Stimulated activated naive CD8-positive, alpha-beta T cell treated with anti-CD3 and anti-CD28 coated beads, Interleukin-15, Interleukin-2, amounts not matched to agents 100 U/mL and 50 U/mL, for 24 hours (primary cell): ENCODE results near the gene SLC19A1.

Experiments used
- ATAC-seq: fragments of 150-1000 bp; cut with Tn5 transposase; one replicate; pipeline ENCODE4 v1.10.0; 2021
- DNase-seq: peaks from one replicate; pipeline ENCODE4 v3.0.0; 2021

SLC19A1 gene

DNA sequence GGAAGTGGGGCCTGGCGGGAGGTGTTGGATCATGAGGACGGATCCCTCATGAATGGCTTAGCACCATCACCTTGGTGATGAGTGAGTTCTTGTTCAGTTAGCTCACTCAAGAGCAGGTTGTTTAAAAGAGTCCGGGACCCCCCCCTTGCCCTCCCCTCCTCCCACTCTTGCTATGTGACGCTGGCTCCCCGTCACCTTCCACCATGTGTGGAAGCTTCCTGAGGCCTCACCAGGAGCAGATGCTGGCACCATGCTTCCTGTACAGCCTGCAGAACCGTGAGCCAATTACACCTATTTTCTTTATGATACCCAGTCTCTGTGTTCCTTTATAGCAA, 3.0 kb upstream of the SLC19A1 start:
- DNase-seq (peak; percentile 2), ATAC-seq (no peak)

DNA sequence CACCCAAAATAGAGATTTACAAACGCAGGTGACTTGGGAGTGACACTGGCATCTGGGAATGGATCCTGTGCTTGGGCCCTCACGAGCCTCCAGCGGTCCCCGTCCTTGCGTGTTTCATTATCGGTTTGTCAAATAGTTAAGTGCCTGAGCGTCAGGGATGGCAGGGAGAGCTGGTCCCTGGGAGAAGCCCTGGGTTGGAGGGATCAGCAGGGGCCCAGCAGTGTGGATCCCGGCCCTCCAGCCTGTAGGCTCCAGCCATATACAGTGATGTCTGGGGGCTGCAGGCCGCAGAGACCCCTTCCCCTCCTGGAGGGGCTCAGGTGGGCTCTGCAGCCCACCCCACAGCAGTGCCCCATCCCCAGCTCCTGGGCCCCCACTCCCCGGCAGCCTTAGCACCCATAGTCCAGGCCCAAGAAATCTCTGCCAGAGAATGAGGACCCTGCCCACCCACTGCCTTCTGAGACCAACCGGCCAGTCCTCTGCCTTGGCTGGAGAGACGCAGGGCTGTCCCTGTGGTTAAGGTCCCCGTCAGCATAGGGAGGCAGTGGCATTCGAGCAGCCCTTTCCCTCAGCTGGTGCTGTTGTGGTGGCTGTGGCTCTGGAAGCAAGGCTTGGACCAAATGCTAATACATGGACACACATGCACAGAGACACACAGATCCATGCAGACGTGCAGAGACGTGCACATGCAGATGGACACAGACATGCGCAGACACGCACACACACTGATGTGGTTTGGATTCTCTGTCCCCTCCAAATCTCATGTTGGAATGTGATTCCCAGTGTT, 2.4 kb upstream of the SLC19A1 start:
- DNase-seq, result peak; percentile 2
- no peak for ATAC-seq

DNA sequence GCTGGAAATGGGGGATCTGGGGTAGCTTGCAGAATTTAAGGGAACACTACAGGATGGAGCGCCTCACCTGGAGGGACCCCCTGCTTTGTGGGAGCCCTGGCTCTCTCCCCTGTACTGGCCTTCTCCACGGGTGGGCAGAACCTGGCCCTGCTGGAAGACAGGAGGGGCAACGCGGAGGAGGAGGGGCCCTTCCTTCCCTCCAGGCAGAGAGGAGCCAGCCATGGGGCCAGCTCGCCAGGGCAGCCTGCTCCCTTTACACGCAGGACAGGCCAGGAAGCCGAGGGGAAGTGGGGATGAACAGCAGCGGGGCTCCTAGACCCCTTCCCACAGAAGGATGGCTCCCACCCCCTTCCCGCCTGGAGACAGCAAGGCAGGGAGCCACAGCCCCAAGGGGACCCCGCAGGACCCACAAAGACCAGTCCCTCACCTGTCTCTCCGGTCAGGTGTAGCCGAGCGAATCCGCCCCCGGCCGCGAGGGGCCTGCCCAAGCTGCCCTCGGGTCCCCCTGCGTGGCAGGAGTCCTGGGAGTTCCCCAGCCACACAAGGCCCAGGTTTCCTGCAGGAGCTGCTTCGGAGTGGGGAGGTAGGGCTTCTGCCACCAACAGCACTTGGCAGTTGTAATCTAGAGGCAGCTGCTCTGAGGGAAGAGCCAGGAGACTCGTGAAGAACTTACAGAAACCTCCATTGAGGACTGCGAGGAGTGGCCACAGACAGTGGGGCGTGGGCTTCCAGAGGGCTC, 1.6 kb upstream of the SLC19A1 start:
- DNase-seq (peak; percentile 4), ATAC-seq (no peak)

DNA sequence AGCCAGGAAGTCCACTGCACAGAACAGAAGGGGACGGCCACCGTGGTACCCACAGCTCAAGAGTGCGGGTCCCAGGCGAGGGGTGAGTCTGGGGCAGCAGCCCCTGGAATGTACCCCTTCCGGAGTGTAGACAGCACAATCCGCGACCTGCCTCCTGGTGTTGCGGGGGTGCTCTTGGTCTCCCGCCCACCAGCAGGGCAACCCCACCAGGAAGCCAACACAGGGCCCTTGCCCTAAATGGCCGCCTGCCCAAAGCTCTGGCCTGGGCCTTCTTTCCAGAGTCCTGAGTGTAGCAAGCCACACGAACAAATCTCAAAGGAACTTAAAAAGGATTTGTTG, 1.1 kb upstream of the SLC19A1 start:
- ATAC-seq (no peak), DNase-seq (peak; percentile 9)

DNA sequence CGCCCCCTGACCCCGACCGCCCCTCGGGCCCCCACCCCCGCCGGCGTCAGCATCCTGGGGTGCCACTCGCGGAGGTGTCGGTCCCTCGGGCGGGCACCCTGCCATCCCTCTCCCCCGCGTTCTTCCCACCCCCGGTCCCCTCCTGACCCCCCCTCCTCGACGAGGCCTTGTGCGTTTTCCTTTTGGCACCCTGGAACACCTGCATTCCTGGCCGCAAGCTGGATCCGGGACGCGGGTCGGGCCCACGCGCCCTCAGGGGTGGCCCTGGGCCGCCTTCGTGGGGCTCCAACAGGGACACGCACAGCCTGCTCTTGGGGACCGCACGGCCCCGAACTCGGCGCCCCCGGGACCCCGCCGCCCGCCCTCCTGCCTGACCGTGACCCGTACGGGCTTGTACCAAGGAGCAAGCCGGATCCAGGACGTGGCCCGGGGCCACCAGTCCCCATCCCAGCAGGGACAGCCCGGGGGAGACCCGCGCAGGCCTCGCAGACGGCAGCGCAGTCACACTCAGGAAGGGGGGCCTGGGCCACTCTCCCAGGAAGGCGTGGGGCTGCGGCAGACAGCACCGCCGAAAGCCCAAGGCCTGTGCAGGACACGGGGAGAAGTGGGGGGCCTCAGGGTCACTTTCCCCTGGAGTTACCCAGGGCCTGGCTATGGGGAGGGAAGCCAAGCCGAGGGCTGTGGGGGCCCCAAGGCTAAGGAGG, 579 bp upstream of the SLC19A1 start:
- ATAC-seq, result no peak
- peak; percentile 27 for DNase-seq

DNA sequence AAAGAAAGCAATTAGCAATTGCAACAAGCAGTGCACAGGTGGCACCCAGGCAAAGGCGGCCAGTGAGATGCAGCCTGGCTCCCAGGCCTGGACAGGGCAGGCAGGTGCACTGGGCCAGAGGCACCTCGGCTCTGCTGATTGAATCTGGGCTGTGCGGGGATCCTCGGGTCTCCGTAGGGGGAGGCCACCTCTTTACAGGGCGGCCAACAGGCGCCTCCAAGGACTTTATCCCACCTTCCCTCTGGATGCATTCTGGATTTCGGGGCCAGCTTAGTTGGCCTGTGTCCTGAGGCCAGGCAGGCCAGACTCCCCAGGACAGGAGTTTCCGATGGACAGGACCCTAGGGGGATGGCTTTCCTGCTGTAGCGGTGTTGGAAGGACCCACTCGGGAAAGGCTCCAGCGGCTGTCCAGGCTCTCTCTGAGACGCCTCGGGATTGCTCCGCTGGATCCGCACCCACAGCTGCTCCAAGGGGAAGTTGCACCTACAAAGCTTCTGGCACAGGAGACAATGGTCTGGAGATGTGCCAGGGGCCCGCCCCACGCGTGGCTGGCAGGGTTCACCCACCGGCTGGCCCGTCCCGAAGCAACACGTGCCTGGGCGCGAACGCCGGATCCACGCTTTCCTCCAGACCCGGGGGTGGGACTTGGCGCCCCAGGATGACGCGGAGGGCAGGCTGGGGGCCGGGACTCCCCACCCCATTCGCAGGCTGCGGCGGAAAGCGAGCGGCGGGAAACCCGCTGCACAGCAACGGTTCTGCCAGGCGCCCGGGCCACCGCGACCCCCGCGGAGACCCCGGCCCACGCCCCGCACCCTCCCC, 810 bp downstream of the SLC19A1 start:
- ATAC-seq (peak; percentile 79), DNase-seq (peak; percentile 88)

DNA sequence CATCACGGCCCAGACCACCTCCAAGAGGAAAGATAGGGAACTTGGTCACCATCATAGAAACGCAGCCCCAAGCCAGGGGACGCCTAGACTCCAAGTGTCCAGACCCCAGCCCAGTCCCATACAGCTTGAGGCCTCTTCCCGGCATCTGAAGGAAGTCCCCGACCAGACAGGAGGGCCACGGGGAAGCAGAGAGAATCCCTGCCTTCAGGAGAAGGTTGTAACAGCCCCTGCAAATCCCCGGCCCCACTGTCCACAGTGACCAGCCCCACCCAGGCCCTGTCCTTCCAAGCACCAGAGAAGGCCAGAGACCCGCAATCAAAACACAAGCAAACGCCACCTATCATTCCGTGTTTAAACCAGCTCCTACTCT, 1.7 kb downstream of the SLC19A1 start:
- DNase-seq (peak; percentile 5), ATAC-seq (no peak)

DNA sequence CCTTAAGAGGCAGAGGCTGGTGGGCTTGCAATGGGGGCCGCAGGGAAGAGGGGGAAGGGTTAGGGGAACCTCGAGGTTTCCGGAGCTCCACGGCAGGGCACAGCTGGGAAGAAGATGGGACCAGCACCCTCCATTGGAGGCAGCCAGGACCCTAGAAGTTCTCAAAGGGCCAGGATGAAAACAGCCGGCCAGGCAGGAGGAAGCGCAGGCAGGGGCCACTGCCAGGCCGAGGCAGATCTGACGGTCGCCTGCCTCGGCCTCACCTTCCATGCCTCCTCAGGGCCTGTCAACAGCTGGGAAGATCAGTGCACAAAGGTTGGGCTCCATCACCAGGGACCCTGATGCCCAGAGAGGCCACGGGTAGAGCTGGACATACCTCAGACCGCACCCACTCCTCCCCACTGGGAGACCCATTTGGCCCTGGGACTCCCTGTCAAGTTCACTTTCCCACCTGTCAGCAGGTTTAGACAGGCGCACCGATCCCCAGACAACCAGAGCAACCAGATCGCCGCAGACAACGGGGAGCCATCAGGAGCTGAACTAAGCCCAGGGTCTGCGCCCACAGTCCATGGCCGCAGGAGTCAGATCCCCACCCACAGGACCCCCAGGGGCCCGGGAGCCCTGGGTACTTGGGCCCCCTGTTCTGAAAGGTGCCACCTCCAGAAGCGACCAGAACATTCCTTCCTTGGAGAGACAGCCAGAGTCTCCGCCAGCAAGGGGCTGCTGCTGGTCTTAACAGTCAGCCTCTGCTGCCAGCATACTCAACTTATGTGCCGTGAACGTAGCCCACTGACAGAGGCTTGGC, 2.2 kb downstream of the SLC19A1 start:
- DNase-seq (peak; percentile 3), ATAC-seq (no peak)

DNA sequence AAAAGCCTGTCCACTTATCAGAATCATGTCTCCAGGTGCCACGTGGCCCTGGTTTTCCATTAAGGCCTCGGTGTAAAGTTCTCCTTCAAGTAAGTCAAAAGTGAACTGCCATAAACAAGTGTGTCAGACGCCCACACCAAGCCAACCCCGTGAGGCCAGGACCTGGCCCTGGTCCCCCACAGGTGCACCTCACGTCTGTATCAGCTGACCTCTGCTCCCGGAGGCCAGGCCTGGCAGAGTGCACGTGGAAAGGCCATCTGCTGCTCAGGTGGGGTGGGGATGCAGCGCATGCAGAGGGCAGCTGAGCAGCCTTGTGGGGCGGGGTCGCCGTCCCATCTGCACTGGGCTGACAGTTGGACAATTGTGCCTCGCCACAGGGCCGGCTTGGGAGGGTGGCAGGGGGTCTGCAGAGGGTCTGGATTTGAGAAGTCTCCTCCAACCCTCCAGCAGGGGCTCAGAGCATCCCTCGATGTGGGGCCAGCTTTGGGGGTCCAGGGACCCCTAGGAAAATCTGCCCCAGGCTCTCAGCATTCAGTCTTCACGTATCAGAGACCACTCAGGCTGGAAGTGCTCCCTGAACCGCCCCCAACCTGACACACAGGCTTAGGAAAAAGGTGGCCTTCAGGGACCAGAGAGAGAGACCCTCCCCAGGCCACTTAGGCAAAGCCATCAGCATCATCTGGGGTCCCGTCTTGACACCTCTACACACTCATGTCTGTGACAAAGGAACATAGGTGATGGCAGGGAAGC, 3.0 kb downstream of the SLC19A1 start:
- no peak for ATAC-seq
- peak; percentile 2 for DNase-seq

DNA sequence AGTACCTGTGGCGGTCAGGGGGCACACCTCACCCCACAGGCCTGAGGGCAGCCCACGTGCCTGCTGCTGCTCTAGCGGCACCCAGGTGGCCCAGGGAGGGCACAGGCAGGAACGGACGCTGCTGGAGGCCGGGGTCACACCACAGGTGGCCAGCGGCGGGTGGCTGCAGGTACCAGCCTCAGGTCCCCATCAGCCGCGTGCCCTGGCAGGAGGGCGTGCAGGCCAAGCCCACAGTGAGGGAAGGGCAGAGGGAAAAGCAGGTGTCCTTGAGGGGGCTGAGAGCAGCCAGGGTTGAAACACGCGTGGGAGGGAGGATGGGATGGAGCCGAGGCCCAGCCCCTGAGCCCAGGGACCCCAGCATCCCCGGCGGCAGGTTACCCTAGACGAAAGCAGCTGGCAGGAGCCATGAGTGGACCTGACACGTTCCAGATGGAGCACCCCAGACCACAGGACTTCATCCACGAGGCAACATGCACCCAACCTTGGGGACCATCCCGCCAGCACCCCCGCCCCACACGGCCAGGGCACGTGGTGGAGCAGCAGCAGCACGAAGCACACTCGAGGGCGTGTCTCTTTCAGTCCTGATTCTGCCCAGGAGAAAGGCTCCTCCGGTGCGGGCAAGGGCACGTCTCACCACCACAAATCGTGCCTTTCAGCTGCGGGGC, 3.7 kb downstream of the SLC19A1 start:
- ATAC-seq, result no peak
- DNase-seq, result no peak

DNA sequence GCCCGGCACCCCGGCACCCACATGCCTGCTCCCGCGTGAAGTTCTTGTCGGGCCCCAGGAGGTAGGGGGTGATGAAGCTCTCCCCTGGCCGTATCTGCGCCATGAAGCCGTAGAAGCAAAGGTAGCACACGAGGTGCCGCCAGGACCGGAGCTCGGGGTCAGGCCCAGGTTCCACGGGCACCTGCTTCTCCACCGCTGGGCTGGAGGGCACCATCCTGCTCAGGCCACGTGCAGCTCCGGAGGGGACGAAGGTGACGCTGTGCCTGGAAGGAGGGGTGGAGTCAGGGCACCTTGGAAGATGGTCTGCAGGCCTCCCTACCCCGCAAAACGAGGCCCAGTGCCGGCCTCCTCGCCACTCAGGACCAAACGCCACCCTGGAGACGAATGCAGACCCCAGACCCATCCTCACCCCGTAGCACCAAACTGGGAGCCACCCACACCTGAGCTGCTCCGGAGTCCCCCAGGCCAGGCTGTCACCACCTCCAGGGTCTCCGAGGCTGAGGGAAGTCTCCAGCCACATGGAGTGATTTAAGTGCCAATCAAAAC, 4.4 kb downstream of the SLC19A1 start:
- no peak for ATAC-seq
- no peak for DNase-seq

DNA sequence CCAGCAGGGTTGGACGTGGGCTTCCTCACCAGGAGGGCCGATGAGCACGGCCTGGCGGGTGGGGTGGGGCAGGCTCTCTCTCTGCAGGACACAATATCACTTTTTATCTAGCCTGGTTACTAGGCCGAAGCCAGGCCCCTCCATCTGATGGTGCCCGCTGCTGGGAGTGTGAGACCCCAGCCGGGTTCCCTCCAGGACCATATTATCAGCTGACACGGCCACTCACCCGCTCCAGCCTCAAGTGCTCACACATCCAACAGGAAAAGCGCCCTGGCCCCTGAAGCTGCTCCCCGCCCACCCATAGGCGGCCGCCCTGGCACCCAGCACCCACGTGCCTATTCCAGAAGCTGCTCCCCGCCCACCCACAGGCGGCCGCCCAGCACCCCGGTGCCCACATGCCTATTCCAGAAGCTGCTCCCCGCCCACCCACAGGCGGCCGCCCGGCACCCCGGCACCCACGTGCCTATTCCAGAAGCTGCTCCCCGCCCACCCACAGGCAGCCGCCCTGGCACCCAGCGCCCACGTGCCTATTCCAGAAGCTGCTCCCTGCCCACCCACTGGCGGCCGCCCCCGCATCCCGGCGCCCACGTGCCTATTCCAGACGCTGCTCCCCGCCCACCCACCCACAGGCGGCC, 5.0 kb downstream of the SLC19A1 start:
- DNase-seq, result no peak
- ATAC-seq, result no peak

DNA sequence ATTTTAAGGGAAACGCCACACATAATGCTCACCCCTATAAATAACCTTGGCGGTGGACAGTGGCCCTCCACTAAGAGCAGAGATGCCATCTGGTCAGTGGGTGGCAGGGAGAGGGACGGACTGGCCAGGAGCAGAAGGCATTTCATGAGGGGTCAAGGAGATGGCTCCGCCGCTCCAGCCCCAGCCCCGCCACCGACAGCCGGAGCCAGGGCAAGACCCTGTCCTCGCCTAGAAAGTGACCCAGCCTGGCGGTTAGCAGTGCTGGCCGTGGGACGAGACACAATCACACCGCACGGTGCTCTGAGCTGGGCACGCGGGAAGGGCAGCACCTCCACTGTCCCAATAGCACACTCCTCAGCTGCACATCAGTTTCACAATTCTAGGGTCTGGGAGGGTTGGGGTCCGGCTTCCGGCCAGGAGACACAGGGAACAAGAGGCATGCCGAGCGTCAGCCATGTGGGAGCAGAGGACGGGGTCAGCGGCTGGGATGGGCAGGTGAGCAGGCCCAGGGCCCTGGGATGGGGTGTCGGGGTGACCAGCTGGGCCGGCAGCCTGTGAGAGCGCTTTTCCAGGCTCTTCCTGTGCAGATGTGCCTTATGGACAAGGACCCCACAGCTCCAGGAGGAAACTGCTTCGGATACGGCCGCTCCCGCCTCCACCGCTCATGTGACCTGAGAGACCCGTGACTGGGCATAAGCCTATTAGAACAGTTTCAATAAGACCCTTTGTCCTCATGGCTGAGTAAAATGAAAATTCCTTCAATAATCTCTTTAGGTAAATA, 5.7 kb downstream of the SLC19A1 start:
- DNase-seq, result no peak
- no peak for ATAC-seq

DNA sequence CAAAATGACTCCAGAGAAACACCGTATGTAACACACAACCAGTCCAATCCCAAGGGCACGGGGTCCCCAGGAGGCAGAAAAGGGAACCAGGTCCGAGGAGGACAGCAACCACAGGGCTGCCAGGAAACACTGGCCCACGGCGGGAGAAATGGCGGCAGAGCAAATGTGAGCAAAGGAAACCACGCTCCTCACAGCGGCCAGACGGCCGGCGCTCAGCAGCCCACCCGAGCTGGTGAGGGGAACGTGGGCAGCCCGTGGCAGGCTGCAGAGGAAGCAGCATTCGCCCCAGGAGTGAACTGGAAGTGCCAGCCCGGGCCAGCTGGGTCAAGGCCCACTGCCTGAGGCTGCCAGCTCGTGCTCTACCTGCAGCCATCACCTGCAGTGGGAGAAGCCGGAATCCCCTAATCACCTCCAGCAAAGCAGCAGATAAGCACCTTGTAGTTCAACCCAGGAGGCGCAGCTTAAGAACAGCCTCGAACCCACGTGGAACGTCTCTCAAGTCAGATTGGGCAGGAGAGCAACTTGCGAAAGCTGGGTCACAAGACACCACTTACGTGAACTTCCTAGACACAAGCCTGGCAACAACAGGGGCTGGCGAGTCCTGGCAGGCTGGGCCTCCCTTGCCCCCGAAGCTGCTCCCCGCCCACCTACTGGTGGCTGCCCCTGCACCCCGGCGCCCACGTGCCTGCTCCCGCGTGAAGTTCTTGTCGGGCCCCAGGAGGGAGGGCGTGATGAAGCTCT, 6.7 kb downstream of the SLC19A1 start:
- ATAC-seq (no peak), DNase-seq (no peak)

DNA sequence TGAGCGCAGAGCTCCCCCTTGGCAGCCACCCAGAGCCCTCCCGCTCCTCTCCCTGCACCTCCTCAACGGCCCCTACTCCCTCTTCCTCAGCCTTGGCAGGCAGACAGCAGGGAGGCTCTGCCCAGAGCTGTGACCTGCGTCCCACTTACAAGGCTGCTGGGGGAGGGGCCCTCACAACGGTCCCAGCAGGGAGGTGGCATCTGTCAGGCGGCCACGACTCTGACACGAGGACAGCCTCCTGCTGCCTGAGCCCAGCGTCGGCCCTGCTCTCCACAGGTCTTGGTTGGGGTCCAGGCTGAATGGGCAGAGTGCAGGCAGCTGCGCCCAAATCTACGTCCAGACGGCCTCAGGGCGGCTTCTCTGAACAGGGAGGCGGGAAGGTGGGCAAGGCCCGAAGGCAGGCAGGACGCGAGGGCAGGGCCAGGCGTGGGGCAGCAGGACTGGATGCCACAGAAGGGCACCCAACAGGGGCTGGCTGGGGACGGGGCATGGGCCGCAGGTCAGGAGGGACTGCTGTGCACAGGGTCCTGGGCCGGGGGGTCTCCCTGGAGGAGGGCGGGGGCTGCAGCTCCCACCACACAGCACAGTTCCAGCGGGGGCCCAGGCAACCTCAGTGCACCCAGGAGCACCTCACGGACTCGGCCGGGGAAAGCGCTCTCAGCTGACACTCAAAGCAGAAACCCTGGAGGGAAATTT, 7.5 kb downstream of the SLC19A1 start:
- ATAC-seq (no peak), DNase-seq (no peak)

DNA sequence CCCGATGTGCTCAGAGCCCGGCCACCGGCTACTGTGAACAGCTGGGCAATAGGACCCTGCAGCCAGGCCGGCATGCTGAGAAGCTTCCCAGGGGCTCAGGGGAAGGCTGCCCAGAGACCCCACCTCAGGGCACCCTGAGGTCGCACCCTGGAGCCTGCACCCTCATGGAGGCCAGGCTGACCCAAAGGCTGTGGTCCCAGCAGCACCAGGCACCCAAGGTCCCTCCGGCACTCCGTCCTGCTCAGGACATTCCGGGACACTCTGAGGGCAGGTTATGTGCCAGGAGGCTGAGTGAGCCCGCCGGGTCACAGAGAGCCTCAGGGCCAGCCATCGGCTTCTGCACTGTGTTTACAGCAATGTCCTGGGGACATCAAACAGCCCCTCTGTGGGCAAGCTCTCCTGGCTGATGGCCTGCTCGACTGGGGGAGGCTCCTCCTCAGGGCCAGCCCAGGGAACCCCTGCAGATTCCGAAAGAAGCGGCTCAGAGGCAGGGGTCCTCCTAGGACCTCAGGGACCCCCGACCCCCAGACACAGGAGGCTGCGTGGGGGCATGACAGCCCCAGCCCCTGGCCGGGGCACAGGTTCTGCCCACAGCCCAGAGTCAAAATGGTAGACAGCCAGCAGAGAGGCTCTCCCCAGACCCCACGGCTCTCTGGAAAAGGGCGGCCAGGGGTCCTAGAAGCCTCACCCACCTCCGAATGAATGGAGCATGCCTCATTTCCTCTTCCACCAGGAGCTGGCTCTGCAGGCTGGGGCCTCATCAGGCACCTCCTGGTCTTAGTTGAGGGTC, 8.2 kb downstream of the SLC19A1 start:
- ATAC-seq (no peak), DNase-seq (no peak)
